IMR-90 (cell line): ENCODE measurements around the gene GNAI2. TPM values are rescaled to one million over a fixed set of nuclear protein-coding genes. Genes with fewer than 3 reads are reported as not detected.

Experiments
- ATAC-seq: fragments of 200-7000 bp; cut with Tn5 transposase; 2 replicates; pipeline ENCODE4 v1.9.1; 2020; ENCODE audit warnings: low read depth, mild to moderate bottlenecking, moderate library complexity
- BruUV-seq: library from RNA; stranded (reverse); fragments of 400-500 nt; replicated peaks from 2 replicates; lab custom pipeline; 2021; lab: Mats Ljungman, UMichigan
- CTCF ChIA-PET: fragments of 300-600 bp; formaldehyde crosslinking; extraction: SDS; loops from one replicate; lab custom pipeline; 2021; ENCODE audit warnings: antibody characterized with exemption; lab: Yijun Ruan, JAX
- POLR2A ChIA-PET: fragments of 300-600 bp; sonication (Branson Sonifier 250); formaldehyde crosslinking; loops from one replicate; lab custom pipeline; 2022; ENCODE audit warnings: antibody characterized with exemption; ENCODE audit not compliant: unreplicated experiment; lab: Charles Lee
- DNase-seq: peaks from one replicate; pipeline ENCODE4 v3.0.0; 2013
- H2AFZ ChIP-seq: replicated peaks from 2 replicates; pipeline ENCODE3; 2013; ENCODE audit warnings: low read length, mild to moderate bottlenecking; ENCODE audit not compliant: poor library complexity
- H2AK5ac ChIP-seq: 2 replicates; pipeline ENCODE4 v1.6.1; 2013; ENCODE audit warnings: low read depth, low read length, inconsistent platforms
- H2AK9ac ChIP-seq: replicated peaks from 2 replicates; pipeline ENCODE3; 2013; ENCODE audit warnings: mild to moderate bottlenecking, low read depth, low read length, moderate library complexity; ENCODE audit not compliant: poor library complexity
- H2BK120ac ChIP-seq: 2 replicates; pipeline ENCODE4 v1.6.1; 2013; ENCODE audit warnings: low read depth, low read length, inconsistent platforms
- H2BK15ac ChIP-seq: 3 replicates; pipeline ENCODE4 v1.6.1; 2013; ENCODE audit warnings: low read depth, low read length, inconsistent platforms
- H2BK20ac ChIP-seq: 2 replicates; pipeline ENCODE4 v1.6.1; 2013; ENCODE audit warnings: low read depth, mild to moderate bottlenecking, inconsistent platforms, low read length, moderate library complexity
- H2BK5ac ChIP-seq: 2 replicates; pipeline ENCODE4 v1.6.1; 2013; ENCODE audit warnings: mild to moderate bottlenecking, low read depth, low read length, inconsistent platforms; ENCODE audit not compliant: poor library complexity, severe bottlenecking
- H3K14ac ChIP-seq: replicated peaks from 2 replicates; pipeline ENCODE4 v1.6.1; 2013; ENCODE audit warnings: low read depth, low read length, inconsistent platforms
- H3K18ac ChIP-seq: 2 replicates; pipeline ENCODE4 v1.6.1; 2013; ENCODE audit warnings: low read depth, low read length, control low read depth
- H3K23ac ChIP-seq: 2 replicates; pipeline ENCODE4 v1.6.1; 2013; ENCODE audit warnings: low read depth, low read length, inconsistent platforms
- H3K27ac ChIP-seq: 2 replicates; pipeline ENCODE4 v1.5.1; 2013; ENCODE audit warnings: mild to moderate bottlenecking, control low read depth, low read length; ENCODE audit not compliant: insufficient read depth
- H3K27me3 ChIP-seq: 2 replicates; pipeline ENCODE4 v1.6.1; 2013; ENCODE audit warnings: low read length; ENCODE audit not compliant: control insufficient read depth, insufficient read depth
- H3K36me3 ChIP-seq: 2 replicates; pipeline ENCODE4 v1.6.1; 2013; ENCODE audit warnings: low read length, mixed read lengths; ENCODE audit not compliant: control insufficient read depth, insufficient read depth
- H3K4ac ChIP-seq: 2 replicates; pipeline ENCODE4 v1.6.1; 2013; ENCODE audit warnings: low read depth, low read length, inconsistent platforms
- H3K4me1 ChIP-seq: 2 replicates; pipeline ENCODE4 v1.6.1; 2013; ENCODE audit warnings: low read length, mixed read lengths; ENCODE audit not compliant: control insufficient read depth, insufficient read depth
- H3K4me2 ChIP-seq: 2 replicates; pipeline ENCODE4 v1.6.1; 2013; ENCODE audit warnings: low read depth, mild to moderate bottlenecking, control low read depth, low read length, moderate library complexity
- H3K4me3 ChIP-seq: 2 replicates; pipeline ENCODE4 v1.5.1; 2013; ENCODE audit warnings: low read depth, mild to moderate bottlenecking, control low read depth, low read length, moderate library complexity; ENCODE audit not compliant: insufficient read depth
- H3K56ac ChIP-seq: 2 replicates; pipeline ENCODE4 v1.6.1; 2013; ENCODE audit warnings: low read length, inconsistent platforms; ENCODE audit not compliant: insufficient read depth; ENCODE audit errors: extremely low read depth
- H3K79me1 ChIP-seq, 2 experiments: 2 replicates each; pipeline ENCODE4 v1.6.1; 2013; ENCODE audit warnings: low read length in 2 of 2, inconsistent platforms in 1 of 2, low read depth in 1 of 2
- H3K9ac ChIP-seq: 2 replicates; pipeline ENCODE4 v1.6.1; 2013; ENCODE audit warnings: low read depth, low read length, control low read depth
- H3K9me1 ChIP-seq: 2 replicates; pipeline ENCODE4 v1.6.1; 2013; ENCODE audit warnings: low read length, inconsistent platforms; ENCODE audit not compliant: insufficient read depth
- H3K9me3 ChIP-seq: 2 replicates; pipeline ENCODE4 v1.6.1; 2013; ENCODE audit warnings: low read length; ENCODE audit not compliant: control insufficient read depth, insufficient read depth
- H4K20me1 ChIP-seq: 2 replicates; pipeline ENCODE4 v1.6.1; 2013; ENCODE audit warnings: low read length, inconsistent platforms; ENCODE audit not compliant: insufficient read depth
- H4K5ac ChIP-seq: 2 replicates; pipeline ENCODE4 v1.6.1; 2013; ENCODE audit warnings: mild to moderate bottlenecking, low read depth, low read length, control low read depth
- H4K8ac ChIP-seq, 2 experiments: 2 replicates each; pipeline ENCODE4 v1.6.1; 2013; ENCODE audit warnings: low read depth in 2 of 2, low read length in 2 of 2, control low read depth in 1 of 2, inconsistent platforms in 1 of 2
- H4K91ac ChIP-seq: 2 replicates; pipeline ENCODE4 v1.6.1; 2013; ENCODE audit warnings: low read depth, low read length, inconsistent platforms; ENCODE audit not compliant: insufficient read depth
- CEBPB ChIP-seq: IDR thresholded peaks from 2 replicates; pipeline ENCODE4 v1.6.1; 2012; ENCODE audit warnings: low read depth, low read length, improper control_type of control experiment
- CHD1 ChIP-seq: IDR thresholded peaks from 2 replicates; pipeline ENCODE4 v1.6.1; 2012; ENCODE audit warnings: low read depth, low read length, improper control_type of control experiment
- FOS ChIP-seq: fragments of 150-350 bp; IDR thresholded peaks from 2 replicates; pipeline ENCODE4 v1.6.1; 2016; ENCODE audit warnings: low read depth, low read length
- MAZ ChIP-seq: IDR thresholded peaks from 2 replicates; pipeline ENCODE4 v1.6.1; 2012; ENCODE audit warnings: low read depth, mild to moderate bottlenecking, low read length, improper control_type of control experiment, moderate library complexity, borderline replicate concordance
- MXI1 ChIP-seq: IDR thresholded peaks from 2 replicates; pipeline ENCODE4 v1.6.1; 2012; ENCODE audit warnings: low read depth, mild to moderate bottlenecking, low read length, moderate library complexity, borderline replicate concordance
- NFE2L2 ChIP-seq: fragments of 150-350 bp; IDR thresholded peaks from 2 replicates; pipeline ENCODE4 v1.6.1; 2016; ENCODE audit warnings: low read depth, mild to moderate bottlenecking, low read length
- POLR2A ChIP-seq: IDR thresholded peaks from 2 replicates; pipeline ENCODE4 v1.6.1; 2012; ENCODE audit warnings: mild to moderate bottlenecking, low read depth, low read length
- RCOR1 ChIP-seq: IDR thresholded peaks from 2 replicates; pipeline ENCODE4 v1.6.1; 2012; ENCODE audit warnings: mild to moderate bottlenecking, low read length, improper control_type of control experiment; ENCODE audit not compliant: insufficient replicate concordance
- RFX5 ChIP-seq: IDR thresholded peaks from 2 replicates; pipeline ENCODE4 v1.8.0; 2012; ENCODE audit warnings: low read depth, mild to moderate bottlenecking, low read length, moderate library complexity
- SMC3 ChIP-seq: fragments of 150-350 bp; IDR thresholded peaks from 2 replicates; pipeline ENCODE4 v1.6.1; 2016; ENCODE audit warnings: low read depth, mild to moderate bottlenecking, antibody characterized with exemption, low read length, moderate library complexity
- USF2 ChIP-seq: fragments of 150-350 bp; IDR thresholded peaks from 2 replicates; pipeline ENCODE4 v1.6.1; 2017; ENCODE audit warnings: mild to moderate bottlenecking, antibody characterized with exemption, low read length, low read depth
- WGBS, 2 experiments: methylation state at CpG; one replicate each; pipeline versions ENCODE4 v1.1.5 to v1.1.7; 2013; ENCODE audit warnings: missing lambda C conversion rate in 2 of 2; ENCODE audit not compliant: insufficient read length in 1 of 2; ENCODE audit errors: extremely low coverage in 2 of 2; 5-methylcytosine and 5-hydroxymethylcytosine counted together
- dilution Hi-C: fragments of 300-500 bp; cut with HindIII; formaldehyde crosslinking; loops from one replicate; pipeline ENCODE4 v1.14.3; 2018; ENCODE audit warnings: low sequenced_read_pairs; ENCODE audit not compliant: unreplicated experiment
- in situ Hi-C: fragments of 300-500 bp; cut with MboI; formaldehyde crosslinking; loops from 3 replicates; pipeline ENCODE4 v1.14.3; 2019; ENCODE audit warnings: low sequenced_read_pairs, inconsistent platforms, mixed read lengths
- intact Hi-C: fragments of 100-400 bp; cut with micrococcal nuclease; formaldehyde crosslinking; loops from 2 replicates; pipeline ENCODE4 v1.10.0; 2022
- polyA plus RNA-seq, 3 experiments: library from polyadenylated mRNA; depleted of rRNA; stranded (reverse); fragments of >200 nt; gene quantifications; 2 replicates each; pipeline ENCODE4 v1.2.3, GENCODE V29; 2012; ENCODE audit warnings: low replicate concordance in 1 of 3
- total RNA-seq: library from RNA; depleted of rRNA; stranded (reverse); fragments of >200 nt; gene quantifications from 2 replicates; pipeline ENCODE4 v1.2.3, GENCODE V29; 2012
- TF ChIP-seq, protein P1 (sequence below): fragments of 150-350 bp; IDR thresholded peaks from 2 replicates; pipeline ENCODE4 v1.6.1; 2016; ENCODE audit warnings: low read depth, mild to moderate bottlenecking, low read length, moderate library complexity, borderline replicate concordance
- TF ChIP-seq, protein P2 (sequence below): conservative IDR thresholded peaks from 2 replicates; pipeline ENCODE4 v1.5.1; 2012; ENCODE audit warnings: mild to moderate bottlenecking, low read depth, low read length, improper control_type of control experiment

GNAI2 gene
- total and polyA plus RNA-seq, 2 of the 4 experiments (the other 2 are of a cell fraction) = 867 to 1,079 TPM

- intact Hi-C loops = no loop called here
- in situ Hi-C loops = no loop called here
- H2BK5ac ChIP-seq = no peak overlapping the region
- H3K9me3 ChIP-seq = no peaks in the 10 kb centered on the region
- H3K27me3 ChIP-seq = no peaks in the 10 kb centered on the region
- H3K14ac ChIP-seq = no peak overlapping the region
- peaks cover 80% of the 10 kb centered on the region for H4K20me1 ChIP-seq
- H3K36me3 ChIP-seq = peaks cover 21% of the 10 kb centered on the region
- H4K8ac ChIP-seq = no peak overlapping the region; a peak in 1 of 4 replicates
- no peak overlapping the region for H3K56ac ChIP-seq
- H2AK5ac ChIP-seq = peak overlapping the region; percentile 8; the same call in 1 of the 2 replicates
- H4K91ac ChIP-seq = no peak overlapping the region
- H3K18ac ChIP-seq = no peak overlapping the region
- 0 out of 2 replicates have a peak overlapping the region, but pooled peaks have one; percentile 11 for H3K9ac ChIP-seq
- no peak overlapping the region for H2BK120ac ChIP-seq
- H3K4me1 ChIP-seq = peaks cover 35% of the 10 kb centered on the region
- H3K9me1 ChIP-seq = peaks cover 10% of the 10 kb centered on the region
- ATAC-seq (no peak), DNase-seq (no peak)
- no peak overlapping the region for H3K4ac ChIP-seq
- H2BK20ac ChIP-seq = no peak overlapping the region
- dilution Hi-C loops = no loop called here
- no peak overlapping the region for H3K27ac ChIP-seq
- no peak overlapping the region for H4K5ac ChIP-seq
- BruUV-seq = no TSS peak
- no peak overlapping the region for H2AFZ ChIP-seq
- CTCF ChIA-PET = no interaction called here
- TF ChIP-seq MAZ = no peak
- TF ChIP-seq, protein P1, sequence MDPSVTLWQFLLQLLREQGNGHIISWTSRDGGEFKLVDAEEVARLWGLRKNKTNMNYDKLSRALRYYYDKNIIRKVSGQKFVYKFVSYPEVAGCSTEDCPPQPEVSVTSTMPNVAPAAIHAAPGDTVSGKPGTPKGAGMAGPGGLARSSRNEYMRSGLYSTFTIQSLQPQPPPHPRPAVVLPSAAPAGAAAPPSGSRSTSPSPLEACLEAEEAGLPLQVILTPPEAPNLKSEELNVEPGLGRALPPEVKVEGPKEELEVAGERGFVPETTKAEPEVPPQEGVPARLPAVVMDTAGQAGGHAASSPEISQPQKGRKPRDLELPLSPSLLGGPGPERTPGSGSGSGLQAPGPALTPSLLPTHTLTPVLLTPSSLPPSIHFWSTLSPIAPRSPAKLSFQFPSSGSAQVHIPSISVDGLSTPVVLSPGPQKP = no peak
- no peak for TF ChIP-seq RCOR1
- no peak for TF ChIP-seq POLR2A
- TF ChIP-seq CEBPB = no peak
- TF ChIP-seq FOS = no peak
- TF ChIP-seq CHD1 = no peak
- TF ChIP-seq, protein P2, sequence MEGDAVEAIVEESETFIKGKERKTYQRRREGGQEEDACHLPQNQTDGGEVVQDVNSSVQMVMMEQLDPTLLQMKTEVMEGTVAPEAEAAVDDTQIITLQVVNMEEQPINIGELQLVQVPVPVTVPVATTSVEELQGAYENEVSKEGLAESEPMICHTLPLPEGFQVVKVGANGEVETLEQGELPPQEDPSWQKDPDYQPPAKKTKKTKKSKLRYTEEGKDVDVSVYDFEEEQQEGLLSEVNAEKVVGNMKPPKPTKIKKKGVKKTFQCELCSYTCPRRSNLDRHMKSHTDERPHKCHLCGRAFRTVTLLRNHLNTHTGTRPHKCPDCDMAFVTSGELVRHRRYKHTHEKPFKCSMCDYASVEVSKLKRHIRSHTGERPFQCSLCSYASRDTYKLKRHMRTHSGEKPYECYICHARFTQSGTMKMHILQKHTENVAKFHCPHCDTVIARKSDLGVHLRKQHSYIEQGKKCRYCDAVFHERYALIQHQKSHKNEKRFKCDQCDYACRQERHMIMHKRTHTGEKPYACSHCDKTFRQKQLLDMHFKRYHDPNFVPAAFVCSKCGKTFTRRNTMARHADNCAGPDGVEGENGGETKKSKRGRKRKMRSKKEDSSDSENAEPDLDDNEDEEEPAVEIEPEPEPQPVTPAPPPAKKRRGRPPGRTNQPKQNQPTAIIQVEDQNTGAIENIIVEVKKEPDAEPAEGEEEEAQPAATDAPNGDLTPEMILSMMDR = no peak
- TF ChIP-seq MXI1 = no peak
- no peak for TF ChIP-seq RFX5
- no peak for TF ChIP-seq SMC3
- TF ChIP-seq USF2 = no peak
- no peak for TF ChIP-seq NFE2L2
- H3K79me1 ChIP-seq = peaks cover 0 to 61% of the 10 kb centered on the region in 2 experiments; a peak in 2 of 4 replicates
- H2BK15ac ChIP-seq = no peak overlapping the region
- no peak overlapping the region for H3K4me2 ChIP-seq
- WGBS, 2 experiments = 40% methylated on average over 1 of the region's 4 CpGs; no CpG with 5 or more reads in 1 of the 2 experiments
- H3K23ac ChIP-seq = 0 out of 2 replicates have a peak overlapping the region, but pooled peaks have one; percentile 20
- no peak overlapping the region for H3K4me3 ChIP-seq
- POLR2A ChIA-PET = no interaction called here
- no peak overlapping the region for H2AK9ac ChIP-seq
Measured at GRCh38 chr3:50239649-50240048, 3.6 kb downstream of the GNAI2 start.
